ENCODE results near the gene ZNF784.

Gene ZNF784

GRCh38 chr19:55594996-55595545 lies 29.3 kb downstream of the ZNF784 start:
- Histone ChIP-seq H3K27me3 (replicated peaks; ENCODE audit: insufficient read depth, low read length) (peaks cover 6% of the 10 kb centered on the region; the same call in 1 of the 2 replicates), H3K9me3 (replicated peaks; ENCODE audit: insufficient read depth, low read length) (no peaks in the 10 kb centered on the region), H3F3A (ENCODE audit: insufficient read depth, low read length) (peaks cover 8% of the 10 kb centered on the region; the same call in 1 of the 2 replicates), H3K4me2 (ENCODE audit: low read depth, low read length) (no peak overlapping the region), H3K9me2 (replicated peaks; ENCODE audit: insufficient read depth, low read length) (no peaks in the 10 kb centered on the region), H3K4me1 (ENCODE audit: low read length) (no peaks in the 10 kb centered on the region), H3K36me3 (replicated peaks; ENCODE audit: insufficient read depth, low read length) (no peaks in the 10 kb centered on the region), H3K27ac (ENCODE audit: low read length) (no peak overlapping the region), H3K4me3 (ENCODE audit: low read length) (no peak overlapping the region), H2AFZ (ENCODE audit: low read length) (no peak overlapping the region), H3K79me2 (ENCODE audit: low read length) (no peaks in the 10 kb centered on the region), H4K20me1 (ENCODE audit: insufficient read depth, low read length) (no peaks in the 10 kb centered on the region), H3K9ac (ENCODE audit: low read length) (no peak overlapping the region)
- TF ChIP-seq CTCF (IDR thresholded peaks at IDR 0.05; ENCODE audit: low read length) (no peak), EZH2phosphoT487 (IDR thresholded peaks at IDR 0.05; ENCODE audit: low read length) (no peak), EZH2 (optimal IDR thresholded peaks at IDR 0.05; ENCODE audit: low read depth, low read length) (no peak)
- DNase-seq: no peak

DNA sequence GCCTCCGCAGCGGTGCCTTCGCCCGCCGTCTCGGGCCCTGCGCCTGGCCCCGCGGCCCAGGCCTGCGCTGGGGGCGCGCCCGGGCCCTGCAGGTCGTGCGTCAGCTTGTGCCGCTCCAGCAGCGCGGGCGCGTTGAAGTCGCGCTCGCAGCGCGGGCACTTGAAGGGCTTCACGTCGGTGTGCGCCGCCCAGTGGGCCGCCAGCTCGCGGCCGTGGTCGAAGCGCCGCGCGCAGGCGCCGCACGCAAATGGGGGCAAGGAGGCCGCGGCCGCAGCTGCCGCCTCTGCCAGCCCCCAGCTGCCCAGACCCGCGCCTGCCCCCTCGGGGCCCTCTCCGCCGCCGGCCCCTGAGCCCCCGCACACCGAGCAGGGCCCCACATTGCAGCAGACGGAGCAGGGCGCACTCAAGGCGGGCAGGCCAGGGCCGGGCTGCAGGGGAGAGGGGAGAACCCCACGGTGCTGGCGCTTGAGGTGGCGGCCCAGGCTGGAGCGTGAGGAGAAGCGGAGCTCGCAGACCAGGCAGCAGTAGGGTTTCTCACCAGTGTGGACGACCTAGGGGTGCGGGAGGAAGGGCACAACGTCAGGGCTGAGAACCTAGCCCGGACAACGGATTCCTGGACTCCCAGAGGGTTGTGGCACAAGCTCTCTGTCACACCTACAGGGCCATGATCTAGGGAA lies 31.1 kb downstream of the ZNF784 start:
- H3K9me3 ChIP-seq (replicated peaks; ENCODE audit: insufficient read depth, low read length): no peaks in the 10 kb centered on the region
- no peaks in the 10 kb centered on the region for H4K20me1 ChIP-seq (ENCODE audit: insufficient read depth, low read length)
- H3K4me1 ChIP-seq (ENCODE audit: low read length): no peaks in the 10 kb centered on the region
- H3K9me2 ChIP-seq (replicated peaks; ENCODE audit: insufficient read depth, low read length): no peaks in the 10 kb centered on the region
- H3K27ac ChIP-seq (ENCODE audit: low read length): no peak overlapping the region
- H2AFZ ChIP-seq (ENCODE audit: low read length): no peak overlapping the region
- H3K4me2 ChIP-seq (ENCODE audit: low read depth, low read length): no peak overlapping the region
- DNase-seq: no peak
- no peak overlapping the region for H3K4me3 ChIP-seq (ENCODE audit: low read length)
- TF ChIP-seq EZH2 (optimal IDR thresholded peaks at IDR 0.05; ENCODE audit: low read depth, low read length): no peak
- no peak for TF ChIP-seq CTCF (IDR thresholded peaks at IDR 0.05; ENCODE audit: low read length)
- TF ChIP-seq EZH2phosphoT487 (IDR thresholded peaks at IDR 0.05; ENCODE audit: low read length): no peak
- no peaks in the 10 kb centered on the region for H3K36me3 ChIP-seq (replicated peaks; ENCODE audit: insufficient read depth, low read length)
- no peaks in the 10 kb centered on the region for H3K79me2 ChIP-seq (ENCODE audit: low read length)
- H3K27me3 ChIP-seq (replicated peaks; ENCODE audit: insufficient read depth, low read length): peaks cover 18% of the 10 kb centered on the region
- H3K9ac ChIP-seq (ENCODE audit: low read length): no peak overlapping the region
- no peaks in the 10 kb centered on the region for H3F3A ChIP-seq (ENCODE audit: insufficient read depth, low read length)

DNA sequence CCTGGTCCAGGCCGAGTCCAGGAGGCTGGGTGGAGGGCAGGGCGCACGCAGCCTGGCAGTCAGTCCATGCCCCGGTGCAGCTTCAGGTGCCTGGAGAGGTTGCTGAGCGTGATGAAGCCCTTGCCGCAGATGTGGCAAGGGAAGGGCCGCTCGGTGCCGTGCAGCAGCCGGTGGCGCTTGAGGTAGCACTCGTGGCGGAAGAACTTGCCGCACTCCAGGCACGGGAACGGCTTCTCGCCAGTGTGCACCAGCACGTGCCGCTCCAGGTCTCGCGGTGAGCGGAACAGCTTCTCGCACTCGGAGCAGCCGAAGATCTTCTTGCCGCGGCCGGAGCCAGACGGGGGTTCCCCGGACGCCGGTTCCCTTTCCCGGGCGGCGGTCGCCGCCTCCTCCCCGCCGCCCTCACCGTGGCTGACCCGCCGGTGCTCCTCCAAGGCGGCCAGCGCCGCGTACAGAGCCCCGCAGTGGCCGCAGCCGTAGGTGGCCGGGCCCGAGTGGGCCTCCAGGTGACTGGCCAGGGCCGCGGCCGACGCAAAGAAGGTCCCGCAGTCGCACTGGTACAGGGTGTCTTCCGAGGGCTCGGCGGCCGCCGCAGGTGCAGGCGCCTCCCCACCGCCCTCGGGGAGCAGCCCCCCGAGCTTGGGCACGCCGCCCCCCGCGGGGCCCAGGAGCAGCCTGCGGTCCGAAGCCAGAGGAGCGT lies 31.8 kb downstream of the ZNF784 start:
- H3K4me1 ChIP-seq (ENCODE audit: low read length): no peaks in the 10 kb centered on the region
- no peak overlapping the region for H2AFZ ChIP-seq (ENCODE audit: low read length)
- no peaks in the 10 kb centered on the region for H3K36me3 ChIP-seq (replicated peaks; ENCODE audit: insufficient read depth, low read length)
- H3K9me2 ChIP-seq (replicated peaks; ENCODE audit: insufficient read depth, low read length): no peaks in the 10 kb centered on the region
- H3K27me3 ChIP-seq (replicated peaks; ENCODE audit: insufficient read depth, low read length): peaks cover 18% of the 10 kb centered on the region
- H3K27ac ChIP-seq (ENCODE audit: low read length): no peak overlapping the region
- H3K4me3 ChIP-seq (ENCODE audit: low read length): no peak overlapping the region
- no peak overlapping the region for H3K9ac ChIP-seq (ENCODE audit: low read length)
- no peak for TF ChIP-seq EZH2phosphoT487 (IDR thresholded peaks at IDR 0.05; ENCODE audit: low read length)
- no peaks in the 10 kb centered on the region for H3K9me3 ChIP-seq (replicated peaks; ENCODE audit: insufficient read depth, low read length)
- H3K4me2 ChIP-seq (ENCODE audit: low read depth, low read length): no peak overlapping the region
- H3F3A ChIP-seq (ENCODE audit: insufficient read depth, low read length): no peaks in the 10 kb centered on the region
- no peaks in the 10 kb centered on the region for H3K79me2 ChIP-seq (ENCODE audit: low read length)
- H4K20me1 ChIP-seq (ENCODE audit: insufficient read depth, low read length): no peaks in the 10 kb centered on the region
- no peak for DNase-seq
